Measurements from ENCODE around the gene EMCN.
"Not testable (repeated sequence)": the region's sequence is repeated elsewhere in the genome, so short reads cannot be mapped to it uniquely, and the experiment has no call there.

The EMCN gene

DNA sequence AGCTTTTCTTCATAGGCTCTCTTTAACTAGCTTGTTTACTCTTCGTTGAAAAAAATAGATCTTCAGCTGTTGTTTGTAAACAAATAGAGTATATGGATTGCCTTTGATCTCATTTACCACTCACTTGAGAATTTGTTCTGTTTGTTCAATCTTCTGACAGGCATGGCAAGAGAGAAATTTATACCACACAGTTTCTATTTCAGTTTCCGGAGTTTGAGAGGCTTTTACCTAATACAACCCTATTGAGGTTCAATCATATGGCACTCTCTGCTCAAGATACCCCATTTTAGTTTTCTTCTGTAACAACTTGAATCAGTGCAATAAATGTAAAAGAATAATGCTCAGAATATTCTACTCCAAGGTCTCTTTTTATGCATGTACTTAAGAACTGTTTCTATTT, 148.0 kb downstream of the EMCN start:
- no peak for DNase-seq

DNA sequence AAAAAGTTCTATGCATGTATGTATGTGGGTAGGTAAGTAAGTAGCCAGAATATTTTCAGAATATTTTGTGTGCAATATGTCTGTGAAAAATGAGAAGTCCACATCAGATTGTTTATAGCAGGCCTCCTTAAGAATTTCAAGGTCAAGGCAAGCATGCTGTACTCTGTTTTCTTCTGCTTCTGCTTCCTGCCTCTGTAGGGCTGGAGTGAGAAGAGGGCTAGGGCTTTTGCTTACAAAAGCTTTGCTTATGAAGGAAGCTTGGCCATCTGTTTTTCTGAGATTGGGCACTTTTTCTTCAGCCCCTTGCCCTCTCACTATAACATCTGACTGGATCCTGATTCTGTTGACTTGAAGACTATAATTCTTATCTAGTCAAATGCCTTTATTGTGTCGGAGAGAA, 150.4 kb downstream of the EMCN start:
- DNase-seq = no peak

DNA sequence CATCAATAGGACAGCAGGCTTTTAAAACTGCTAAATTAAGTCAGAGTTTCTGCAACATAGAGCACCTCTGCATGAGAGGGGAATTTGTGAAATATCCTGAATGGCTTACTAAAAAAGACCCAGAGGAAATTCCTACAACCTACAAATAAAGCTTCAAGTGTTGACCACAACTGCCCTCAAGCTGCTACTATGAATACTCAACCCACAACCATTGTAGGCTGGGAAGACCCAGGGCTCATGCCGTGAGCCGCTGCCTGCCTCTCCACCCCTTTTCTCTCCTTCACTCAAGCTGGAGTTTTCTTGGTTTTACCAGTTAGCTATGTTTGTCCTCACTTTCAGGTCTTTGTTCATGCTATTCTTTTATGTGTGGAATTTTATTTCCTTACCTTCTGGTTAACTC, 151.6 kb downstream of the EMCN start:
- no peak for DNase-seq

DNA sequence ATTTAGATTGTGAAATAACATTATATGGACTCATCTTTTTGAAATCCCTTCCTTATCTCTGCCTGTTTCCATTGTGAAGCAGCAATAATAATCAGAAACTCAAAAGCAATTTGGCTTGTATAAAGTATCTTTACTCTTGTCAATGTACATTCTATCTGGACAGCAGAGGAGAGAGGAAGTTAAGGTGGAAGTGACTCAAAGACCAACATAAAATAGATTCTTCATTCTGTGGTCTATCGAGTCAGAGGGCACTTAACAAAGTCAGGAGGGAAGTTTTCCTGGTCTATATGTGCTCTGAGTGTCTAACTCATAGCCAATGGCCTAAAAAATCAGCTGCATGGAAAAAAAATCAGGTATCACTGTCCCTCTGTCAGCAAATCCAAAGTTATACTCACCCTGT, 155.5 kb downstream of the EMCN start:
- no peak for DNase-seq

DNA sequence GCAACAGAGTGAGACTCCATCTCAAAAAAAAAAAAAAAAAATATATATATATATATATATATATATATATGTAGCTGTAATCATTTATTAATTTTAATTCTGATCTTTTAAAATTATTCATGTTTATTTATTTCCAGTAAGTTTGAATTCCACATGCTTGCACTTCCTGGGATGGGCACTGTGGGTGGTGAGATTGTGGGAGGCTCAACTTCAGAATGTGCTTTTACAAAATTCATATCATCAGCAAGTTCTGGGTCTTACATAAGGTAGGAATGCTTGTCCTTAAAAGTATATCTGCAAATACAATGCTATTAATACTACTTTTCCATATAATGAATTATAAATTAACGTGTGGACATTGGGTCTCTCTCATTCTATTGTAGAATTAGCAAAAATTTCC, 156.5 kb downstream of the EMCN start:
- no peak for DNase-seq

DNA sequence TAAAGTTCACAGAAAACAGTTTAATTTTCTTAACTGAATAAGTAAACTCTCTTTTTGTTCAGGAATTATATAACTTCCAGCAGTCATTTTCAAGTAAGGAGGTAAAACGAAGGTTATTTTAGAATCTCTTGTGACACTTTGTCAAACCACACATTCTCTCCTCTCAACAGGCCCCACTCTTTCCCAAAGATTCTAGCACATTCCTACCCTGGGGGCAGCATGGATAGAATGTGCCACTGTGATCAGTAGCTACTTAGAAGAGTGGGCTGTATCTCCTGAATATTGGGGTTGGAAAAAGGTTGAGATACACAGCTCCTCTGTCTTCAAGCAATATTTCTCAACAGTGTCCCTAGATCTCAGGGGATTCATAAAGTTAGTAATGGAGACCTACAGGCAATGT, 157.6 kb downstream of the EMCN start:
- DNase-seq = no peak

DNA sequence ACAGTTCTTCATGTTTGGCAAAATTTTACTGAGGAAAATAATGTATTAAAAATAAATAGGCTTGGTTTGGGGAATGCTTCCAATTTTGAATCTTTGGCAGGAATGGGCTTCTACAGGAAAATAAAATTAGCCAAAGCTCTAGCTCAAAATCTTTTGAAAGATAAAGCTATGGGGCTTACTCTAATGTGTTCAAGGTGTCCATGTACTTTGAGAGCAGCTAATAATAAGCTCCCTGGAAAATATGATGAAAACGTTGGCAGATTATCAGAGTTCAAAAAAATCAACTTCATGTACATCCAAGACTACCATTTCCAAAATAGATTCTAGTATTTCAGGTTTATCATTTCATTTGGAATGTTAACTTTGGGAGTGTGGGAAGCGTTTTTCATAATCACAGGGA, 158.4 kb downstream of the EMCN start:
- DNase-seq = no peak

DNA sequence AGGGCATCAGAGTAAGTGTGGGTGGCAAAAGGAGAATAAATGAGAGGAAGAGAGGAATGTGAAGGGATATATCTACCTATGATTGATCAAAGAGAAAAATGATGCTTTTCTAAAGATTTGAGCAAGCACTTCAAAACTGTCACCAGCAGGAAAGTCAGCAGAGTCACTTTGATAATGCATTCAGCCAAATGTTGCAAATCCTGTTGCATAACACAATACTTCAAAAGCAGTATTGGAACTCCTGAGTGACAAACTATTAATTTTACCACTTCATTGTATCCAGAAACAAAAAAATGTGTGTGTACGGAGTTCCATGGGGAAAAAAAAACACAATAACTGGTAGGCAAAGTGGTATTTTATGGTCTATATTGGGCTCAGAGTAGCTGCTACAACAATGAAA, 160.3 kb downstream of the EMCN start:
- DNase-seq = no peak

DNA sequence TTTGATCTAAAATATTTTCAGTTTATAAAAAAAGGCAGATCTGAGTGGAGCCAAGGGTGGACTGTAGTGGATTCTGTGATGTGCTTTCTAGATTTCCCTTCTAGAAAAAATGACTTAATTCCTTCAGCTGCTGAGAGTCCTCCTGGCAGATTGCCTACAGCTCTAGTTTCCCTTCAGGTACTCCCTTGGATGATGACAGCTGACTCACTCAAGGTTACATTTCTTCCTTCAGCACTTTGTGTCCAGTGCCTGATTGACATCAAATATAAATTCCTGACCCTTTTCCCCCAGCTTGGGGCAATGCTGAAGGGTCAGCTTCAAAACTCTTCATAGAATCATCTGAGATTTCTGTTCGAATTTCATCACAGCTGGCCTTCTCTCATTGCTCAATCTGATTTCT, 161.7 kb downstream of the EMCN start:
- DNase-seq = no peak

DNA sequence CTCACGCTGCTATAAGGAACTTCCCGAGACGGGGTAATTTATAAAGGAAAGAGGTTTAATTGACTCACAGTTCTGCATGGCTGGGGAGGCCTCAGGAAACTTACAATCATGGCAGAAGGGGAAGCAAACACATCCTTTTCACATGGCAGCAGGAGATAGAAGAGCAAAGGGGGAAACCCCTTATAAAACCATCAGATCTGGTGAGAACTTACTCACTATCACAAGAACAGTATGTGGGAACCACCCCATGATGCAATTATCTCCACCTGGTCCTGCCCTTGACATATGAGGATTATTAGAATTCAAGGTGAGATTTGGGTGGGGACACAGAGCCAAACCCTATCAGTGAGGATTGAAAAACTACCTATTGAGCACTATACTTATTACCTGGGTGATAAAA, 165.5 kb downstream of the EMCN start:
- DNase-seq = not testable (repeated sequence)

DNA sequence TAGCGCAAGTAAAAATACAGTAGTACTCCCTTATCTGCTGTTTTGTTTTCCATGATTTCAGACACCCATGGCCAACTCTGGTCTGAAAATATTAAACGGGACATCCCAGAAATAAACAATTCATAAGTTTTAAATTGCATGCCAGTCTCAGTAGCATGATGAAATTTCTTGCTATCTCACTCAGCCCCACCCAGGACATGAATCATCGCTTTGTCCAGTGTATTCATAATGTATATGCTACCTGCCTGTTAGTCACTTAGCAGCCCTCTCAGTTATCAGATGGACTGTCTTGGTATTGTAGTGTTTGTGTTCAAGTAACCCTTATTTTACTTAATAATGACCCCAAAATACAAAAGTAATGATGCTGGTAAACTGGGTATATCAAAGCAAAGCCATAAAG, 169.3 kb downstream of the EMCN start:
- no peak for DNase-seq

DNA sequence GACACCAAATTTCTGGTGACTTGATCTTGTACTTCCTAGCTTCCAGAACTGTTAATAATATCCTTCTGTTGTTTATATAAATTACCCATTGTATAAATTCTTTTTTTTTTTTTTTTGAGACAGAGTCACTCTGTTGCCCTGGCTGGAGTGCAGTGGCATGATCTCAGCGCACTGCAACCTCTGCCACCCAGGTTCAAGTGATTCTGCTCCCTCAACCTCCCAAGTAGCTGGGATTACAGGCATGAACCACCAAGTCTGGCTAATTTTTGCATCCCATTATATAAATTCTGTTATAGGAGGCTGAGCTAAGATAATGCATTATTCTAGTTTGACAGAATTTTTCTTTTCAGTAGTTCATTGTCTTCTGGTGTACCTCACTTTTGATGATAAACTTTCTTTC, 170.6 kb downstream of the EMCN start:
- no peak for DNase-seq

DNA sequence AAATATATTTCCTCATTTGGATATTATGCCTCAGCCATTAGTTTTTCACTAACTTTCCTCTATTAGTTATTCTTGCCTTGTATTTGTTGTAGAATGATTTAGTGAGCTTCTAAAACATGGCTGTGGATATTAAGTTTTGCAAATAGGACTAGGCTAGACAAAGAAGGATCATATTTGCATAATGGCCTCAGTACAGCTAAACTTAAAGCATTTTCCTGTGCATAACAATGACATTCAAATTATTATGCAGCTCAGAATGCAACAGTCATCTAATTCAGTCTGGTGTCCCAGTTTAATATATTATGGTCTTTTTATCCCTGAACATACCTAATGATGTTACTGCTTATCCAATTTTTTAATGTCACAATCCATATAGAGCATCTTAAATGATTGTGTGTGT, 172.2 kb downstream of the EMCN start:
- DNase-seq = no peak

Data from CD4-positive, alpha-beta T cell treated with Interleukin-6 for 4 hours (primary cell).